Effector CD8-positive, alpha-beta T cell (primary cell): Measurements from ENCODE around the gene MSRB3.

Source experiments
- DNase-seq: peaks from one replicate; lab custom pipeline; 2025; lab: John Stamatoyannopoulos, UW

The MSRB3 gene

DNA sequence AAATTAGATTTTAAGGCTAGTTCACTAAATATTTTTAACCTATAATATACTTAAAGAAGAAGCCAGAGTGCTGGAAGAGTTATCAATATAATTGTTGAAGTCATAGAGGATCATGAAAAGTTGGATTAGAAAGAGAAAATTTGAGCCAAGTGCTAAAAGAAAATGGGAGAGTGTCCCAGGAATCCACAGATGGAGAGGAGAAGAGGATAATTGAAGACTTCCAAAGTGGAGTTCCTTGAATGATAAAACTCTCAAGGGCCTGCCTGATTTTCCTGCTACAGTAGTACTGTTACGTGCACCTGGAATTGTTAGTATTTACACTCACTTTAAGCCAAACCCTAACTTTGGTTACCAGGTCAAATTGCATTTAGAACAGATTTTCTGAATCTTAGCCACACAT lies 113.2 kb downstream of the MSRB3 start:
- DNase-seq, result no peak

DNA sequence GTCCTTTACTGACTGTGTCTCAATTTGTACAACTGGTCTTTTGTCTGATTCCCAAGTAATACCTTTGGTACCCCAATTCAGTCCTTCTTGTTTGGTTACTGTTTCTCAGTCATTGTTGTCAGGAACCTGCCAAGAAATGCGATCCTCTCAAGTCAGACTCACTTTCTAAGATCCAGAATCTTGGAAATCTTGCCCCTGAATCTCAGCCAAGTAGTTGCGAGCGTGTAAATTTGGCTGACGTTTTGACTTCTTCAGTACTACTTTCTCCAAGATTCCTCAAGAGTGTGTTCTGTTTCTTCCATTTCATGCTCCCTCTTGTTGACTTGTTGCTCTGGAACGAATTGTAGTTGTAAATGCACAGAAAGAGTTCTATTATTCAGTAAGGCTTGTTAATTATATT lies 114.0 kb downstream of the MSRB3 start:
- DNase-seq, result no peak

DNA sequence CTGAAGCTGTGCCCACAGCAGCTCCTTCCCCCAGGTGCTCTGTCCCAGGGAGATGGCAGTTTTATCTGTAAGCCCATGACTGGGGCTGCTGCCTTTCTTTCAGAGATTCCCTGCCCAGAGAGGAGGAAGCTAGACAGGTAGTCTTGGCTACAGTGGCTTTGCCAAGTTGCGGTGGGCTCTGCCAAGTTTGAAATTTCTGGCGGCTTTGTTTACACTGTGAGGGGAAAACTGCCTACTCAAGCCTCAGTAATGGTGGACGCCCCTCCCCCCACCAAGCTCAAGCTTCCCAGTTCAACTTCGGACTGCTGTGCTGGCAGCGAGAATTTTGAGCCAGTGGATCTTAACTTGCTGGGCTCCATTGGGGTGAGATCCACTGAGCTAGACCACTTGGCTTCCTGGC lies 124.7 kb downstream of the MSRB3 start:
- DNase-seq, result no peak

DNA sequence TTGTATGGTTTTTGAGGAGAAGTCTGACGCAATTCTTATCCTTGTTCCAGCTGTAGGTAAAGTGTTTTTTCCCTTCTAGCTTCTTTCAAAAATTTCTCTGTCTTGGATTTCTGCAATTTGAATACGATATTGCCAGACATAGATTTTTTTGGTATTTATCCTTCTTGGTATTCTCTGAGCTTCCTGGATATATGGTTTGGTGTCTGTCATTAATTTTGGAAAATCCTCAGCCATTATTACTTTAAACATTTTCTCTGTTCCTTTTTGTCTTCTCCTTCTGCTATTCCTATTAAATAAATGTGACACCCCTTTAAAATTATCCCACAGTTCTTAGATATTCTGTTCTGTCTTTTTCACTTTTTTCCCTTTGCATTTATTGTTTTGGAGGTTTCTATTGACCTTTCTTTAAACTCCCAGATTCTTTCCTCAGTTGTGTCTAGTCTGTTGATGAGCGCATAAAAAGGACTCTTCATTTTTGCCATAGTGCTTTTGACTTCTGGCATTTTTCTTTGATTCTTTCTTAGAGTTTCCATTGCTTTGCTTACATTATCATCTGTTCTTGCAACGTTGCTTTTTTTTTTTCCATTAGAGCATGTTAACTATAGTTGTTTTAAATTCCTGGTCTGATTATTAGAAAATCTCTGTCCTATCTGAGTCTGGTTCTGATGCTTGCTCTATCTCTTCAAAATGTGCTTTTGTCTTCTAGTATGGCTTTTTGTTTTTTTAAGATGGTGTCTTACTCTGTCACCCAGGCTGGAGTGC lies 129.1 kb downstream of the MSRB3 start:
- DNase-seq, result no peak

DNA sequence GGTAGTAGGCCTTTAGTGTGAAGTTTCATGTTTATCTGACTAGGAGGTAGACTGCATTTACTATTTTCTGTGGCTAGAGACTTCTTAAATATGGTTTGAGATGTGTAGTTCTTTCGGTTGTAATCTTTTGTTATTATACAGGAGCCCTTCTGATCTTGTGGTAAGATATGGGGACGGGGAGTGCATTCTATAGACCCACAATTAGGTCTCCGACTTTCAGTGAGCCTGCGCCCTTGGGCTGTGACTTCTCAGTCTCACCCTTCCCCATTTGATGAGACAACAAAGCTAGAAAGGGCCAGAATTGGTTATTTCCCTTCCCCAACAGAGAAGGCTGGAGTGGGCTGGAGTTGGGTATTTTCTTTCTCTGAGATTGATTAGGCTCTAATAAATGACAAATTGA lies 130.0 kb downstream of the MSRB3 start:
- DNase-seq, result no peak

DNA sequence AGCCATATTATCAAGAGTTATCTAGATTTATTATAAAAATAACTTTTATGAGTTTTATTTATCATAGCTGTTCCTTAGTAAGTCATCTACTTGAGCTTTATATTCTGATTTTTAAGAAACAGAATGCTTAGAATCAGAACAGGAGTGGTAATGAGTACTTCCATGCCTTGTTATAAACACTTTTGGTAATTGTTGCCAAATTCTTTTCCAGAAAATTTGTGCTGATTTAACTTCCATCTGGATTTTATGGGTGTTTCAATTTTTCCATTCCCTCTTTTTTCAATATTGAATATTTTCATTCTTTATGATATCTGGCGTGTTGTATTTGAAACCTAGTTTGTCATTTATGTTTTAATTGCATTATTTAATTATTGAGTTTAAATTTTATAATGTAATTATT lies 131.2 kb downstream of the MSRB3 start:
- no peak for DNase-seq

DNA sequence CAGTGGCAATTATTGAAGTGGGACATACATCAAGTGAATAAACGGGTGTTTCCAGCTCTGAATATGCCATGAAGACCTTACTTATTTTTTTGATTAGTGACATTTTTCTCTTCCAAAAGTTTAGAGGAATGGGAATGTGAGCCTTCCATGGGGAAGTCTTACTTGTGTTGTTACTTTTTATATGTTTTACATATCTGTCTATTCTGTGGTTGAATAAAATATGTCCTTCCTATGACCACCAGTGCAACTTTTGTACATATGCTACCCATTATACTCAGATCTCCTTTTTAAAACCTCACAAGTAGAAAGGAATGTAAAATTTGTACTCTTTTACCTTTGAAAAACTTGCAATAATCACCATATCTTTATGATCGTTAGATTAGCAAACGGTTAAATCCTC lies 132.7 kb downstream of the MSRB3 start:
- no peak for DNase-seq

DNA sequence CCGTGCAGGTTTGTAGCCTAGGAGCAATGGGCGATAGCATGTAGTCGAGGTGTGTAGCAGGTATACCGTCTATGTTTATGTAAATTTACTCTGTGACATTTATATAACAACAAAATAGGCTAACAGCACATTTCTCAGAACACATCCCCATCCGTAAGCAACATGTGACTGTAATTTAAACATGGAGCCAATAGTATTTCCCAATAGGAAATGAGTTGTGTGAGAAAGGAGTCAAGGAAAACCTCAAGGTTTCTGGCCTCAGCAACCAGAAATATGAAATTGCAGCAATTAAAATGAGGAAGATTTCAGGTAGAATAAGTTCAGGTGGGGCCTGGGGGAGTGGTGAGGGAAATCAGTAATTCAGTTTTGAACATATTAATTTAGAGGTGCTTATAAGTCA lies 136.0 kb downstream of the MSRB3 start:
- no peak for DNase-seq

DNA sequence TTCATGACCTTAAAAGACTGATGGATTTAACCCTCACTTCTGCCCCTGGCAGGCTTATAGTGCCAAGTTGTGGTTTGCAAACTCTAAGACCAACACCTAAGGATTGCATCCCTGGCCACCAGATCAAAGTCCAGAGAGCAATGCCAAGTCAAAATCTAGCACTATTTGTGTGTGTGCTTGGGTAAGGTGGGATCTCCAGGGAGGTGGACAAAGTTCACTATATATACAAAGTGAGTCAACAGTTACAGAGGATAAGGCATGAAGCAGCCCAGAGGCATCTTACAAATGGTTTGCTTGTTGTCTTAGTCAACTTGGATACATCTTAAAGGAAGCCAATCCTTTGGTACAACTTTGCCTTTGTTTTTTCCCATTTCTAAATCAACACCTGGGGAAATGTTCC lies 137.3 kb downstream of the MSRB3 start:
- DNase-seq, result no peak

DNA sequence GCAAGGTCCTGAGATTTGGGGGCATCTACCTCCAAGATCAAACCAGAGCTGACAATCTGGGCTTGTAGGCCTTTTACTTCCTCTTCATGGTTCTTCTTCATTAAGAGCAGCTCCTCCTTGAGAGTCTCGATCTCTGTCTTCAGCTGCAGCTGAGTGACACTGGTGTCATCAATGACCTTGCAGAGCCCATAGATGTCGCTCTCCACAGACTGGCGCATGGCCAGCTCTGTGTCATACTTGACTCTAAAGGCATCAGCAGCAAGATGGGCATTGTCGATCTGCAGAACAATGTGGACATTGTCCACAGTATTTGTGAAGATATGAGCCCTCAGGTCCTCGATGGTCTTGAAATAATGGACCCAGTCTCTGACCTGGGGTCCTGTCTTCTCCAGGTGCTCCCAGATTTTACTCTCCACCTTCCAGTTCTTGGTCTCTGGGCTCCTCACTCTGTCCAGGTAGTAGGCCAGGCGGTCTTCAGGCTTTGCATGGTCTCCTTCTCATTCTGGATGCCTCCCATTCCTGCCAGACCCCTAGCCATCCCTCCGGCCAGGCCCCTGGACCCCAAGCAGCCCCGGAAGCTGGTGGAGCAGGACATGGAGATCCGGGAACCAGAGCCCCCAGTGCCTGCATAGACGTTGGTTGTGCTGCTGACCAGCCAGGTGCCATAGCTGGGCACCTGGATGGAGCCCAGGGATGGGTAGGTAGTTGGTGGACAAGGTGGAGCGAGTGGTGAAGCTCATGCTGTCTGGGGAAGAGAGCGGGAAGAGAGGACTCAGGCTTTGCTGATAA lies 141.0 kb downstream of the MSRB3 start:
- DNase-seq, result no peak

DNA sequence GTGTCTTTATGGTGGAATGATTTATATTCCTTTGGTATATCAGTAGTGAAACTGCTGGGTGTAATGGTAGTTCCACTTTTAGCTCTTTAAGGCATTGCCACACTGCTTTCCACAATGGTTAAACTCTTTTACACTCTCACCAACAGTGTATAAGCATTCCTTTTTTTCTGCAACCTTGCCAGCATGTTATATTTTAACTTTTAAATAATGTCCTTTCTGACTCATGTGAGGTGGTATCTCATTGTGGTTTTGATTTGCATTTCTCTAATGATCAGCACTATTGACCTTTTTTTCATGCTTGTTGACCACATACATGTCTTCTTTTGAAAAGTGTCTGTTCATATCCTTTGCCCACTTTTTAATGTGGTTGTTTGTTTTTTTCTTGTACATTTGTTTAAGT lies 142.5 kb downstream of the MSRB3 start:
- DNase-seq, result no peak

DNA sequence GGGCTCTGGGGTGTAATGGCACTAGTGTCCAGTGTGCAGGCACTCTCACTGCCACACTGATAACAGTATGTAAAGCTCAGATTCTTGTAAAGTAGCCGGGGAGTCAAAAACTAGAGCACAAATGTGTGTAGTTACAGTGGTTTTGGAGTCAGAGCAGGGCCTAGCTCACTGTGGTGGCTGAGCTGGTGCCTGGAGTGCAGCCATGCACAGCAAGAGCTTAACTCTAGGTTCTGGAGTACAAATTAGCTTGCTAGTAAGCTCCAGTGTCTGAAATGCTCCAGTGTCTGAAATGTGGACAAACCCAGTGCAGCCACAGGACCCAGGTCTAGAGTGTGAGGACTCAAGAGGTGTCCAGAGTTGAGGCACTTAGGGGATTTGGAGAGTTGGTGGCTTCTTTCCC lies 149.2 kb downstream of the MSRB3 start:
- DNase-seq, result no peak

DNA sequence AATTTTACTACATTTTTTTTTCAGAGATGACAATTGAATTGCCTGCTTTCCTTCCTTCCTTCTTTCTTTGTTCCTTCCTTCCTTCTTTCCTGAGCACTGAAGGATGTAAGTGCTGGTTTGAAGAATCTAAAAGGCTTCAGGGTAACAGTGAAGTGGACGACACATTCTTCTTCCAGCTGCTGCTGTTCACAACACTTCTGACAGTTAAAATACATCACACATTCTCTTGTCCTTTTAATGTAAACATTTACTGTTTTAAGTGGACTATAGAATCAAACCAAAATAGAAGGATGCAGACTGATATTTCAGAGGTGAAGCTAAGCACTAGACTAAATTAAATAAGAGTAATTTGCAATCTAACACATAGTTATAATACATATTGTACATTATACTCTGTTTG lies 151.5 kb downstream of the MSRB3 start:
- no peak for DNase-seq

DNA sequence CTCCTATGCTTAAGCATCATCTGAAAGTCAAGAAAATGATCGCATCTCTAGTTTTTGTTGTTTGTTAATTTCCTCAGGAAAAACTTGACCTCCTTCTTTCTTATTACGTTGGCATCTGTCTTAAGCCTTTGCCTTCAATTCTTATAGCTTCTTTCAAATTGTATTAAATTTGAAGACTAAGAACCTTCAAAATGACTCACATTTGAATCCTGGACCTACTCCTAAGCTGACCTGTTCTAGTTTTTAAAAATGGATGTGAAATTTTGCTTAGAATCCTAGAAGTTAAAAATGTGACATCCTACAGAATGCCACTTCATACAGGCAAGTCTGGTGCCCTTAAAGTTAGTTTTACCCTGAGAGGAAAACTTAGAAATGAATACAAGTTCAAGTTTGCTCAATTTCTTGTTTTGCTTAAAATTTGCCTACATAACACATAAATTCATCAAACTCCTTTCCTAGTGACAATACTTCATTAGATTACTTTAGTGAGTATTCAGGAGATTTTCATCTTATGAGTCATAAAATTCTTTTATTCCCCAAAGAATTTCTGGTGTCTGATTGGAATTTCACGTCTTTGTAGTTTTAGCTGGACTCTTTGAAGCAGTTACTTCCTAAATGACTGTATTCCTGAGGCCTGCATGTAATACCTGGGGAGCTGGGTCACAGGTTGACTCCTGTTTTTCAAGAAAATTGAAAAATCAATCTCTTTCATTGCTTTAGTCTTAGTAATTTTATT lies 152.3 kb downstream of the MSRB3 start:
- DNase-seq, result no peak

DNA sequence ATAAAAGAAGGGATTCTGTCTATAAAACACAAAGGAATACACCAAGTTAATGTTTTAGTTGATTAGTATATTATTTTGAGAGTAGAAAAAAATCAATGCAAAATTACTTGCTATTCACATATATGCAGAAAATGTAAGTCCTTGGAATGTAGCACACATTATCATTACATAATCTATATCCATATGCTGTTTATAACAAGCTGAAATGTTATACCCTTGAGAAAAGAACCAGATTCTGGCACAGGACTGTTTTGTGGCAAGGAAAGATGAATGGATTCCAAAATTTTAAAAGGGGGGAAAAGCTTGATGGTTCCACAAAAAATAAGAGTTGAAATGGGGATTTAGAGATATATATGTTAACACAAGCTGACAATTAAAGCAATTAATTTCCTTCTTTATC lies 153.6 kb downstream of the MSRB3 start:
- DNase-seq, result no peak

DNA sequence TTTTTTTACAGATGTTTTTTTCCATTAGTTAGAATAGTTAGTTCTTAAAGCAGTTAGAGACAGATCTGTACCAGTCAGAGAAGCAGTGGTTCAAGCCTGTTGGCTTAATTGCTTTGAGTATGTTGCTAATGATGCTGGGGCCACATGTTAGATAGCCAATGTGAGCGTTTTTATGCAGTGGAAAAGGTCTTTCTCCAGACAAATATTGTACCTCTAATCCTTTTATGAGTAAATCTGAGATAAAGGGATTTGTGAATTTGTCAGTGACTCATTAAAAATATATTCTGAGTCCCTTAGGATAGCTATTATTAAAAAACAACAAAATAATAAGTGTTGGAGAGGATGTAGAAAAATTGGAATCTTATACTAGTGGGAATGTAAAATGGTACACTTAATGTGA lies 154.2 kb downstream of the MSRB3 start:
- no peak for DNase-seq

DNA sequence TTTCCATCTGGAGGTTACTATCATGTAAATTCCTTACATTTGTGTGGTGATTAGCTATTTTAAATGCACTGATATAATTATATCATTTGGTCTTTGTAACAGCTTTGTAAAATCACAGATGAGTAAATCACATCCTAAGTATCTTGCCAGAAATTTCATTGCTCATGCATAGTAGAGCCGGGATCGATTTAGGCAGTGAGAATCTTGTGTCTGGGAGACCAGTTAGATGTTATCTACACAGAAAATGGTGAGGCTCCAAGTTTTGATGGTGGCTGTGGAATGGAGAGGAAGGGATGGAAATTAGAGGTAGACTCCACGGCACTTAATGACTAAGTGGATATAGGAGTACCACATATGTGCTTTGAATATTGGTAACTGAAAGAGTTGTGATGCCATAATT lies 156.3 kb downstream of the MSRB3 start:
- no peak for DNase-seq

DNA sequence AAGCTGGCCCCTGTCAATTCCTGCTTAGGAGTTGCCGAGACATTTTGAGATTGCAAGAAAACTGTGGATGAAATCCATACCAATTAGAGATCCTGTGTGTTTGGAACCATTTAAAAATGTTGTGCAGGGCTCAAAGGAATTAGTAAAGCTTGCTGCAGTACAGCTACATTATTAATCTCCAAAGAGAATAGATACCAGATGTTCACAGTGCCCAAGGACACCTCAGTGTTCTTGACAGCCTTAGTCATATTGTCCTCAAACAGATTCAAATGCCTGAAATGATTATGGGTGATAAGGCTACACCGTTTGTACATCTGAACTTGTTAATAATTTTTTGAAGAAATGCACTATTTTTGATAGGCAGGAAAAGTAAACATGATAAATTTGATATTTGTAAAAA lies 164.6 kb downstream of the MSRB3 start:
- no peak for DNase-seq

DNA sequence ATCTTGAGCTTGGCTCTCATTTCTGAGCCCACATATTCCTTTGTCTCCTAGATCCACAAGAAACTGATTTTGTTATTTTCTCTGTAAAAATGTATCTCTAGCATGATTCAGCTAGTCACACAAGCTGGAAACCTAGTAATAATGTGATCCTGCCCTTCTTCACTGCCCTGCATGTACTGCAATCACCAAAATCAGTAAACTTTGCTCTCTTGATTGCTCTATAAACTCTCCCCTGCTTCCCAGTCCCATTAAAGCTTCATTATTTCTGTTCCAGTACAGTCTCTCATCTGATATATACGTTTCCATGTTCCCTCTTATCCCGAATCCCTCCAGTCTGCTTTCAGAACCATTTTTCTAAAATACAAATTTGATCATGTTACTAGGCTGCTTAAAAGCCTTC lies 166.5 kb downstream of the MSRB3 start:
- DNase-seq, result no peak

DNA sequence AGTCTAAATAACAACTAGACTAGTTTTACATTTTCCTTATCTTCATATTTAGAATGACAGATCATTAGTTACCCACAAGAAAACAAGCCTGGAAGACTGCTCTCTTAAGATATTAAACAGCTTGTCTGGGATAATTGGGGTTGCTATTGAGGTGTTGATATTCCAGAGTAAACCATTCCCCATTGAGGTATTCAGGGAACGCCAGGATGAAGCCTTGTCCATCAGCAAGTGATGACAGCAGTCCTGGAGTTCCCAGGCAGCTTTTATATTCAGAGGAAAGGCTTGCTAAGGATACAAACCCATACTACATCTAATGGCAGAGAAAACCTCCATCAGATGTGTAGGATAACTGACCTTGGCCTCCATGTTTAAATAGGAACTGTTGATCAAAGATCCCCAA lies 168.4 kb downstream of the MSRB3 start:
- DNase-seq, result no peak

DNA sequence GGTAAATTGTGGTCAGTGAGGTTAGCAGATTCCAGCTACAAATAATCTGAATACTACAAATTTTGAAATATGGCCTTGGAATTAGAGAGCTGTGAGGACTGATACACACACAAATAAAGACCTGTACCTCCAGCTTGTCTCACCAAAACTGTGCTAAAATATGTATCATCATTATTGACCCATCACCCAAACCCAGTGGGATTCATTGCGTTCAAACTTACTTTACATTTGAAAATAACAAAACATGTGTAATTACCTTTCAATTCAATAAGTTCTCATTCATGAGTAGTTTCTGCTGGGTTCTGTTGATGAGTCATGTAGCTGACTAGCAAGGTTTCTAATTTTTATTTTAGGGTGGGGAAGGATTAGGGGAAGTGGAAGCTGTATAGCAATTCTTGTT lies 170.9 kb downstream of the MSRB3 start:
- DNase-seq, result no peak

DNA sequence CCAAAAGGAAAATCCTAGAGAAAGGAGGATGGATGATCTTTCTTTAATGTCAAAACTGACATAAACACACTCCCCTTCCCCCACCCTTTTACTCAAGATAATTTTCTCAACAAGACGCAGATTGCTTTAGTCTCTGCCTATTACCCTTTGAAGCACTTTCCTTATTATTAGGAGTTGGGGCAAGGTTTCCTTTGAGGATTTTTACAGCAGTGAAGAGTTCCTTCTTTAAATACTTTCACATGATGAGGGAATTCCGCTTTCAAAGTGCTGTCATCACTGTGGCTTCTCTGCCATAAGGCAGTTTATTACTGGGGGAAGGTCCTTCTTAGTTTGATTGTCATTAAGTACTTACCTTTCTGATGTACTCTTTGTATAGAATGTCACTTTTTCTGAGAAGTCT lies 172.1 kb downstream of the MSRB3 start:
- no peak for DNase-seq
